C4-2B (cell line): ENCODE data around the gene AFF2.

Experiments
- H3K27ac ChIP-seq: fragments of 450-650 bp; 2 replicates; pipeline ENCODE4 v1.5.1; 2017
- ZFX ChIP-seq: fragments of 450-650 bp; IDR thresholded peaks from 2 replicates; pipeline ENCODE4 v1.6.1; 2017
- TF ChIP-seq, protein P1 (sequence below): fragments of 450-650 bp; conservative IDR thresholded peaks from 2 replicates; pipeline ENCODE4 v1.5.1; 2017; ENCODE audit warnings: mild to moderate bottlenecking

Gene AFF2

DNA sequence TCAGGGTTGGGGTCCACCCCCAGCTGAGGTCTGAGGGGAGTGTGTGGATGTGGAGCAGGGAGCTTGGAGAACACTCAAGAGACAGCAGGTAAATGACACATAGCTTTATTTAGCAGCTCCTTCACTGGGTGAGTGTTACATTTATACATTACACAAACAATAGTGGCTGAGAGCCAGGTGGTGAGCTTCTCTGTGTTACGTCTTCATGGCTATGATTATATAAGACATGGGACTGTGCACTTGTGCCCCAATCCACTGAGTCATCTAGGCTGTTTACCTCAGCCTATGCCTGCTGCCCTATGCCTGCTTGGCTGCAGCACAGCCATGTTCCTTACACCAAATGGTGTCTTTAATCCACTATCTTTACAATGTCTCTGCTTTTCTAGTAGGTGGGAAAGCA lies 459.6 kb downstream of the AFF2 start:
- H3K27ac ChIP-seq: no peak overlapping the region
- no peak for TF ChIP-seq ZFX
- TF ChIP-seq, protein P1, sequence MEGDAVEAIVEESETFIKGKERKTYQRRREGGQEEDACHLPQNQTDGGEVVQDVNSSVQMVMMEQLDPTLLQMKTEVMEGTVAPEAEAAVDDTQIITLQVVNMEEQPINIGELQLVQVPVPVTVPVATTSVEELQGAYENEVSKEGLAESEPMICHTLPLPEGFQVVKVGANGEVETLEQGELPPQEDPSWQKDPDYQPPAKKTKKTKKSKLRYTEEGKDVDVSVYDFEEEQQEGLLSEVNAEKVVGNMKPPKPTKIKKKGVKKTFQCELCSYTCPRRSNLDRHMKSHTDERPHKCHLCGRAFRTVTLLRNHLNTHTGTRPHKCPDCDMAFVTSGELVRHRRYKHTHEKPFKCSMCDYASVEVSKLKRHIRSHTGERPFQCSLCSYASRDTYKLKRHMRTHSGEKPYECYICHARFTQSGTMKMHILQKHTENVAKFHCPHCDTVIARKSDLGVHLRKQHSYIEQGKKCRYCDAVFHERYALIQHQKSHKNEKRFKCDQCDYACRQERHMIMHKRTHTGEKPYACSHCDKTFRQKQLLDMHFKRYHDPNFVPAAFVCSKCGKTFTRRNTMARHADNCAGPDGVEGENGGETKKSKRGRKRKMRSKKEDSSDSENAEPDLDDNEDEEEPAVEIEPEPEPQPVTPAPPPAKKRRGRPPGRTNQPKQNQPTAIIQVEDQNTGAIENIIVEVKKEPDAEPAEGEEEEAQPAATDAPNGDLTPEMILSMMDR: no peak

DNA sequence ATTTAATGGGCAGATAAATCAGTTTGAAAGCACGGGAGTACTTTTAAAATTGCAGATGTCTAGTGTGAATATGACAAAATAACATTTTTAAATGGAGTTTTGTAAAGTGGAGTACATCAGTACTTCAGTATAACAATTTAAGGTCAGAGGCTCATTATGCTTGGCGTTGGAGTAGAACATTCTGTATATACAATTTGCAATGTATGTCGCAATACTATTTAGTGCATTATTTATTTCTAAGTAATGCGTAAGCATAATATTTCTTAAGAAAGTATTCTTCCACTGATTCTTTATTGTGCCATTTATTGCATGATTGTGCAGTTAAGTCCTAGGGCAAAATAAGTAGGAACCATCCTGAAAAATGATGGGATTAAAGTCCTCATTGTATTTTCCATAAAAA lies 461.6 kb downstream of the AFF2 start:
- TF ChIP-seq, protein P1: no peak
- TF ChIP-seq ZFX: no peak
- no peak overlapping the region for H3K27ac ChIP-seq

DNA sequence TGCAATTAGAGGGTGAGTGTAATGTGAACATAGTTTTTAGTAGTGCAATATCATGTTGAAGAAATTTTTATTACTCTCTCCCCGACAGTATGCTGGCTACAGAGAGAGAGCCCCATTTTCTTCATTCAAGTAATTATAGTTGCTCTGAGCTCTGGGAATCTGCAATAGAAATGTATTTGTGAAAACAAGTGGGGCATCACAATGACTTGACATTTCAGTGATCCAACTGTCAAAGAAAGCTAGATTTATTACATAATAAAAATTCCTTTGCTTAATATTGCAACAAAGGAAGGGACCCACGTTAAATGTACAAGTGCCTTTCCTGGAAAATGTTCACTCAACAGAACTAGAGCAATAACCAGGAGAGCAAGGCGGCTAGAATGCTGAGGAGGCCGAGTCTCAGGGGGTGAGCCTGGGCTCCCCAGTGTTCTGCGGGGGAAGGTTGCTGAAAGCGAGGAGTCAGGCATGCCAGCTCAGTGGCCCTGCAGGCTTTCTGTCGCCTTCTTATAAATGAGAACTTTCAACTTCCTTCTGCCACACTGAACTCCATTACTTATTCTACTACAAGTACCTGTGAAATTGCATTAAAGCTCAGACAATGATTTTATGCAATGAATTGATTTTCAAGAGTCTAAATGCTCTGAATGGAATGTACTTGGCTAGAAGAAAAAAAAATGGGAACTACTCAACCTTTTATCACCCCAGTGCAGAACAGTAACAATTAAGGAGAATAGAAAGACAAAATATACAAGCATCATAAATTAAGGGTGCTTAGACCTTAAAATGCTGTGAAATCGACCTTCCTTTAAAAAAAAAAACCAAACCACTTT lies 476.4 kb downstream of the AFF2 start:
- H3K27ac ChIP-seq: no peak overlapping the region
- TF ChIP-seq, protein P1: no peak
- TF ChIP-seq ZFX: no peak

DNA sequence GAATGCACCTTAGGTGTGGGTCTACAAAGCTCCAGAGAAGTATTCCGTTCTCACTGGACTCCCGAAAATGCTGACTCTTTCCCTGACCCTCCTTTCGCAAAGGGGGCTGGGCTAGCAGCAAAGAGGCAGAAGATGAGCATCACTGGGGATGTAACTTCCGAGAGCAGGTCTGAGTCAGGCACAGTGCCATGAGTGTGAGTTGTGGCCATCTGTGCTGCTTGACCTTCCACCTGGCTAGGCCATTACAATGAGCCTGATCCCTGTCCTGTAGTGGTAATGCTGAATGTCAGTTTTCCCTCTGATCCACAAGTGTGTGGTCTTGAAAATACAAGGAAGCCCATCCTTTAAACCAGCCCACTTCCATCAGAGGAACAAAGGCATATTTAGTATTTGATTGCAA lies 479.4 kb downstream of the AFF2 start:
- TF ChIP-seq ZFX: no peak
- TF ChIP-seq, protein P1: no peak

DNA sequence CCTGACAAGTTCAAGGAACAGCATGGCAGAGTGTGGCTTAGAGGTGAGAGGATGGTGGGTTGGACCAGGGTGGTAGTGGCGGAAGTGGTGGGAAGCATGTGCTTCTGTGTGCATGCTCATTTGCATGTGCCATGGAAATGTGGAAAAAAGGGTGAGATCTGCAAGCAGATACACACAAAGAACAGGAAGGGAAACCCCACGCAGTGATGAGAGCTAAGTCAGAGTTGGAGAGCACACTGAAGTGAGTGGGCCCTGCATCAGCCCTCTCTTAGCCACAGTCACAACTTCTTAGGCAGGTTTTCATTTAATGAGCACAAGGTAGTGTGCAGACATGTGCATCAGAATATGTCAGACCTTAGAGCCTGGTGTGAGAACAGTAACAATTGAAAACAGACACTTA lies 483.8 kb downstream of the AFF2 start:
- H3K27ac ChIP-seq: no peak overlapping the region
- TF ChIP-seq, protein P1: no peak
- TF ChIP-seq ZFX: no peak

More for the DNA sequence above, 479.4 kb downstream of the AFF2 start:
- H3K27ac ChIP-seq: no peak overlapping the region

DNA sequence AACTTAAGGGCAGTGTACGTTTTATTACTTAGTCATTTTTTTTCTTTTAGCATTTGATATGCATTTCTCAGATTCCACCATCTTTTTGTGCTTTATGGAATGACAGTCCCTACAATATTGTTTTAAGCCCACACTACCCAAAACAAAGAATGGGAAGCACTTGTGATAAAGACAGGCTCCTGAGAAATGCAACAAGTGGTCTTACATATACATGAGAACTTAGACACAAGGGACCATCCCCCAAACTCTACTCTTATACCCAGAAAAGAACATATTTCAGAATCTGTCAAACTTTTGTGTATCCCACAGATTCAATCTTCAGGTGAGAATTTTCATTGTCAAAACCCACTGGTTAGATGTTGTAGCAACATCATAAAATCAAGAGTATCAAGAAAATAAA lies 491.1 kb downstream of the AFF2 start:
- TF ChIP-seq, protein P1: no peak
- TF ChIP-seq ZFX: no peak

DNA sequence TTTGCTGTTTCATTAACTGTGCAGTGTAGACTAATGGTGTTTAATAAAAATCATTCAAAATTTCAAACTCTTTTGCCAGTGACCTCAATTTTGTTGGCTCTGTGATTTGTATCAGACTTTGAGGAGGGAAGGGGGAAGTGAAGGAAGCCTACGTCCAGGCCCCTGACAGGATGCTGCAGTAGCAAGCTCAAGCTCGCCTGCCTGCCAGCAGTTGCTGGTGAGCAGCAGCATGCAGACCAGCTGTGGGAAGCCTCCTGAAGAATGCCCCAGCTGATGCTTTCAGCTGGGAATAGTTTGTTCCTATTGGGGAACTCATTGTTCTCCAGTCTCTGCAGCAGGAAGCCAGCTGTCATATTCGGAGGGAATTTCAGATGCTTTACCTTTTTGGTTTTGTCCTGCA lies 495.2 kb downstream of the AFF2 start:
- no peak overlapping the region for H3K27ac ChIP-seq
- no peak for TF ChIP-seq ZFX
- TF ChIP-seq, protein P1: no peak

More for the DNA sequence above, 491.1 kb downstream of the AFF2 start:
- no peak overlapping the region for H3K27ac ChIP-seq
